Measurements from ENCODE around the gene FNBP1L.
"Not testable (repeated sequence)": the region's sequence is repeated elsewhere in the genome, so short reads cannot be mapped to it uniquely, and the experiment has no call there.

FNBP1L gene

GRCh38 chr1:93549131-93549530, 101.2 kb downstream of the FNBP1L start:
- H3K9me3 Mint-ChIP-seq: no peaks in the 10 kb centered on the region
- no peak overlapping the region for H3K27ac Mint-ChIP-seq
- no peaks in the 10 kb centered on the region for H3K27me3 Mint-ChIP-seq
- no peak overlapping the region for H3K4me3 Mint-ChIP-seq
- no peaks in the 10 kb centered on the region for H3K36me3 Mint-ChIP-seq (ENCODE audit: low read depth)
- no peak for DNase-seq
- peaks cover 6% of the 10 kb centered on the region for H3K4me1 Mint-ChIP-seq (ENCODE audit: low read depth)

- no peak overlapping the region for H3K4me3 Mint-ChIP-seq
- peaks cover 9% of the 10 kb centered on the region for H3K4me1 Mint-ChIP-seq (ENCODE audit: low read depth)
- no peaks in the 10 kb centered on the region for H3K9me3 Mint-ChIP-seq
- H3K27me3 Mint-ChIP-seq: peaks cover 4% of the 10 kb centered on the region
- DNase-seq: no peak
- no peaks in the 10 kb centered on the region for H3K36me3 Mint-ChIP-seq (ENCODE audit: low read depth)
- H3K27ac Mint-ChIP-seq: no peak overlapping the region
These were observed 101.9 kb downstream of the FNBP1L start for GRCh38 chr1:93549811-93550210.

DNA sequence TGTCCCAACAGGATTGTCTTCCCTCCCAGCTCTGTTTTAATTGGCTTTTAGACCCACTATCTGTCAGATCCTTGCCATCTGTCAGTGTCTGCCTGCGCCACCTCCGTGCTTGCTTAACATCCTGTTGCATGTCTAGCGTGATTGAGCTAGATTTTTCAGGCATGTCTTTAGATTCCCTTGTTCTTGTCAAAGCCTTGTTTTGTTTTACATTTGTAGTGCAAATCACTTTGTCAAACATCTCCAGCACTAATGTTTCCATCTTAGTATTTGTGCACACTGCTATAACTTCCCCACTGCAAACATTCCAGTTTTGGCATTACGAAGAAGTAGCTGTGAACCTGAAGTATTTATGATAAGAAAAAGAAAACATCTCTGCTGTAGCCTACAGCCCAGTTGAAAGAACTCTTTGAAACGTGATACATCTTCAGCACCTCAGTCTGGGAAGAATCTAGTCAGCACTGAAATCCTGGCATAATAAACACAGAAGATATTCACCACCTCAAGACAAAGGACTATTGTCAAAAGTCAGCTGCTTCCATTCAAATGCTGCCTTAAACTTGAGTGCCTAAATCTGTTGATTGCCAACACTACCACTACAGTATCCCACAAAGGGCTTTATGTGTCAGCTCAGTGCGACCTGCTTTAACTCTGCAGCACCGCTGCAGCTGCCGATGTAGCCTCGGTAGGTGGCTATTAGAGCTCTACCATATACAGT, 105.0 kb downstream of the FNBP1L start:
- Mint-ChIP-seq H3K36me3 (ENCODE audit: low read depth) (no peaks in the 10 kb centered on the region), H3K9me3 (no peaks in the 10 kb centered on the region), H3K4me3 (no peak overlapping the region), H3K27ac (no peak overlapping the region), H3K27me3 (peaks cover 8% of the 10 kb centered on the region), H3K4me1 (ENCODE audit: low read depth) (peaks cover 16% of the 10 kb centered on the region)
- DNase-seq: no peak

DNA sequence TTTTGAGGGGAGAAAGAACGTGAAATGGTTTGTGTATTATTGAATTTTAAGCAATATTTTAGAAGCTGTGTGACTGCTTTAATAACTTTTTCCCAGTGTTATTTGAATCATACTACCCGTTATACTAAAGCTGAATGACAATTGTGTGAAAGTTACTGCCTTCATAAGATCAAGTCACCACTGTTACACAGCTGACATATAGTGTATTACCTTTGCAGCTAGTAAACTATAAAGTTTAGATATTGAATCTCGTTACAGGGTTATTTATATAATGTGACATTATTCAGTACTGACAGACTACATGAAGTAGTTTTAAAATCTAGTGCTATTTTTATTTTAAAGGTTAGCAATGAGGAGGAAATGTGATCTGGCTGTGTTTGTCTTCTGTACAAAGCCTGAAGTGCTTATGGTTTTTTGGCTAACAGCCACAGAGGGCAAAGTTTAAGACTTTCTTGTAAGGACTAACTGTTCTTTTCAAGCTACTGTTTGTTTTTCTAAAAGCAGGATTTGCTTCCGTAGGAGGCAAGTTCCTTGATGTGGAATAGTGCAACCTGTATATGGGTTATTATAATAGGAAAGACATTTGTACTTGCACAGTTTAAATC, 106.1 kb downstream of the FNBP1L start:
- H3K36me3 Mint-ChIP-seq (ENCODE audit: low read depth); H3K4me3 Mint-ChIP-seq; H3K27me3 Mint-ChIP-seq; DNase-seq; H3K27ac Mint-ChIP-seq; H3K9me3 Mint-ChIP-seq: not testable (repeated sequence)
- peaks cover 18% of the 10 kb centered on the region for H3K4me1 Mint-ChIP-seq (ENCODE audit: low read depth)

DNA sequence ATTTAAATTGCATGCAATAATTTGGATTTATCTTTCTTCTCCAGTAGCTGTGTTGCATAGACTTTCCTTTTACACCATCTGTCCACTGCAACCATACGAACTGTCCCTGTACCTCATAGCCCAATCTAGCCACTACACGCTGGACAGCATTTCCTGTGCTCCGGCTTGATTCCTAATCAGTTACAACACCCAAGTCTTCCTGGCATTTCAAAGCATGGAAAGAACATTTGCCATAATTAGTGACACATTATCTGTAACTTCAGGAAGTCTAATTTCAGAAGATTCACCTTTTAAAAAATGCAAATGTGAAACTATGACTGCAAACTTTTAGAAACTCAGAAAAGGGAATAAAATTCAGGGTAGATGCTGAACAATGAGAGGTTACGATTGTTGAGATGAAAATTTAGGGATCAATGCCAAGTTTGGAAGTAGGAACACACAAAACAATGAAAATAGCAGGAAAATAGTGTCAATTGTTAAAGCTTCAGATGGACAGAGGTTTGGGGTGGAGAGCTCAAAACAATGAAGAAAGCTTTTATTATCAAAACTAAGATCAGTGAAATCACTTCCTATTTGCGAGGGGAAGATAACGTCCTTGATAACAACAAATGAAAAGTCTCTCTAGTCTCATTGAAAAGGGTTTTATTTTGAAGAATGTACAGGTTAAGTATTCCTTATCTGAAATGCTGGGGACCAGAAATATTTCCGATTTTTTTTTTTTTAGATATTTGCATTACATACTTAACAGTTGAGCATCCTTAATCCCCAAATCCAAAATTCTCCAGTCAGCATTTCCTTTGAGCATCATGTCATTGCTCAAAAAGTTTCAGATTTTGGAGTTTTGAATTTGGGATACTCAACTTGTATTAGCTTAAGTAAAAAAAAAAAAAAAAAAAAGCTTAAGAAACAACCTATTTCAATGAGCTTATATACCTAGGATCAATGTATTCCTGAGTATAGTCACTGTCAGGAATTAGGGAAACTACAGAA, 107.3 kb downstream of the FNBP1L start:
- H3K4me1 Mint-ChIP-seq (ENCODE audit: low read depth): peaks cover 18% of the 10 kb centered on the region
- no peaks in the 10 kb centered on the region for H3K36me3 Mint-ChIP-seq (ENCODE audit: low read depth)
- no peaks in the 10 kb centered on the region for H3K9me3 Mint-ChIP-seq
- H3K27me3 Mint-ChIP-seq: peaks cover 8% of the 10 kb centered on the region
- no peak overlapping the region for H3K4me3 Mint-ChIP-seq
- no peak overlapping the region for H3K27ac Mint-ChIP-seq
- DNase-seq: no peak

DNA sequence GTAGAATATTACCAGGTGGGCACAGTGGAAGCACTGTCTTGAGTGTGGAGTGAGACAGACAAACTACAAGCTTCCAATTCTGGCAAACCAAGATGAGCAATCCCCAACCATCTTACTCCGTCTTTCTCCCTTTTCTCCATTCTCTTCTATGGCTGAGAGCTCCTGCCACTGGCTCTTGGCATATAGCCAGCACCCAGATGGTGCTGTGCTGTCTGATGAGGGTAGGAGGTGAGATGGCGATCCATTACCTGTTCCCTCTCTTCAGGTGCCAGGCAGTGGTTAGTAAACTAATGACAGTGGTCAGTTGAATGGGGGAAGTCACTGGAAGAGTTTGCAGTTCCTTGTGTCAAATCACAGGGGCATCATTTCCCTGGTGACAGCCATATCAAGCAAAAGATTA, 108.4 kb downstream of the FNBP1L start:
- no peaks in the 10 kb centered on the region for H3K9me3 Mint-ChIP-seq
- DNase-seq: no peak

GRCh38 chr1:93559045-93559444, 111.1 kb downstream of the FNBP1L start:
- DNase-seq: no peak
- H3K27me3 Mint-ChIP-seq: peaks cover 8% of the 10 kb centered on the region
- no peaks in the 10 kb centered on the region for H3K36me3 Mint-ChIP-seq (ENCODE audit: low read depth)
- no peak overlapping the region for H3K27ac Mint-ChIP-seq
- no peak overlapping the region for H3K4me3 Mint-ChIP-seq
- H3K4me1 Mint-ChIP-seq (ENCODE audit: low read depth): peaks cover 12% of the 10 kb centered on the region
- no peaks in the 10 kb centered on the region for H3K9me3 Mint-ChIP-seq

More for the DNA sequence above, 108.4 kb downstream of the FNBP1L start:
- Mint-ChIP-seq H3K4me1 (ENCODE audit: low read depth) (peaks cover 18% of the 10 kb centered on the region), H3K27ac (no peak overlapping the region), H3K27me3 (peaks cover 8% of the 10 kb centered on the region), H3K36me3 (ENCODE audit: low read depth) (no peaks in the 10 kb centered on the region), H3K4me3 (no peak overlapping the region)

GRCh38 chr1:93559695-93560094, 111.8 kb downstream of the FNBP1L start:
- peaks cover 11% of the 10 kb centered on the region for H3K4me1 Mint-ChIP-seq (ENCODE audit: low read depth)
- no peaks in the 10 kb centered on the region for H3K36me3 Mint-ChIP-seq (ENCODE audit: low read depth)
- H3K9me3 Mint-ChIP-seq: no peaks in the 10 kb centered on the region
- peaks cover 5% of the 10 kb centered on the region for H3K27me3 Mint-ChIP-seq
- DNase-seq: no peak
- H3K4me3 Mint-ChIP-seq: no peak overlapping the region
- H3K27ac Mint-ChIP-seq: no peak overlapping the region

GRCh38 chr1:93565496-93566206, 117.7 kb downstream of the FNBP1L start:
- peaks cover 1% of the 10 kb centered on the region for H3K4me1 Mint-ChIP-seq (ENCODE audit: low read depth)
- H3K36me3 Mint-ChIP-seq (ENCODE audit: low read depth): no peaks in the 10 kb centered on the region
- DNase-seq: no peak
- H3K9me3 Mint-ChIP-seq: no peaks in the 10 kb centered on the region
- no peak overlapping the region for H3K4me3 Mint-ChIP-seq
- no peak overlapping the region for H3K27ac Mint-ChIP-seq
- H3K27me3 Mint-ChIP-seq: no peaks in the 10 kb centered on the region

DNA sequence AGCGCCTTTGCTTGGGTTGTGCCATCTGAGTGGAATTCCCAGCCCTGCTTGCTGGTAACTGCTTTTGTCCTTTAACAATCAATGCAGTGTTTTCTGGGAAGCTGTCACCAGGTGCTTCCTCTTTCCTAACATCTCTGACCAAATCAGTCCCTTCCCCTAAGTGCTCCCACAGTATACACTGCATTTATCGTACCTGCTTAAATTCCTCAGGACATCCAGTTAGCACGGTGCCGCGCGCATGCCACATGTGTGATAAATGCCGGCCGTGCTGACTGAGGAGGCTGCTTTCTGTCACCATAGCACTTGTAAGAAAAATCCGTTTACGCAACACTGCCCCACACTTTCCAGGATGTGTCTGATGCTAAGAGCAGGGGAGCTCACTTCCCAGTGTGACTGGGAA, 118.3 kb downstream of the FNBP1L start:
- no peak overlapping the region for H3K4me3 Mint-ChIP-seq
- no peaks in the 10 kb centered on the region for H3K27me3 Mint-ChIP-seq
- H3K36me3 Mint-ChIP-seq (ENCODE audit: low read depth): no peaks in the 10 kb centered on the region
- H3K9me3 Mint-ChIP-seq: no peaks in the 10 kb centered on the region
- DNase-seq: no peak
- H3K4me1 Mint-ChIP-seq (ENCODE audit: low read depth): peaks cover 1% of the 10 kb centered on the region
- no peak overlapping the region for H3K27ac Mint-ChIP-seq

- H3K4me3 Mint-ChIP-seq: no peak overlapping the region
- peaks cover 1% of the 10 kb centered on the region for H3K4me1 Mint-ChIP-seq (ENCODE audit: low read depth)
- no peak overlapping the region for H3K27ac Mint-ChIP-seq
- H3K27me3 Mint-ChIP-seq: no peaks in the 10 kb centered on the region
- no peaks in the 10 kb centered on the region for H3K36me3 Mint-ChIP-seq (ENCODE audit: low read depth)
- no peak for DNase-seq
- no peaks in the 10 kb centered on the region for H3K9me3 Mint-ChIP-seq
These were observed 119.5 kb downstream of the FNBP1L start for GRCh38 chr1:93567255-93567918.

GRCh38 chr1:93569489-93569888, 121.6 kb downstream of the FNBP1L start:
- Mint-ChIP-seq H3K36me3 (ENCODE audit: low read depth) (no peaks in the 10 kb centered on the region), H3K27me3 (no peaks in the 10 kb centered on the region)

DNA sequence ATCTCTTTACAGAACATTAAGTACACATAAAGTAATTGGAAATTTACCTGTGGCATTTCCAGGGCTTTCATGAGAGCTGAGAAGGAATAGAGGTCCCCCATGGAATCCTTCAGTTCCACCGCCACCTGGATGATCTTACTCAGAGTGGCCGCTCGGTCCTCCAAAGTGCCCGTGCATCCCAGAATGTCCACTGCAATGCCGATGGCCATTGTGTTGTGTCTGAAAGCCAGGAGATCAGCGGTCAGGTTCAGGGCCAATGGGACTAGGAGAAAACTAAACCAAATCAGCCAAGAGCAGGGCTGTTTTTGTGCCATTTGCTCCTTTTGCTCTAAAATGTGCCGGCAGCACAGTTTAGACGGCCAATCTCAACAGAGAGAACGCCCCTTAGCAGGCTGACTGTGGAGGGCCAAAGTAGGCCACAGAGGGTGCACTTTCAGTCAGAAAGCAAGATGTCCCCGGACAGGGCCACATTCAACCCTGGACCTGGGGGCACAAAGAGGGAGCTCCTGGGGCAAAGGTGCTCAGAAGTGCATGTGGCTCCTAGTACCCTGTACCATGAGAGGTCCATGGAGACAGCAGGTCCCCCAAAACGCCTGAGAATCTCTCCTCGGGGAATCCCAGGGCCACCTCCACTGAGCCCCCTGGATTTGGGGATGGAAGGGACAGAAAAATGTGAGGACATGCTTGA, 123.8 kb downstream of the FNBP1L start:
- Mint-ChIP-seq H3K27ac (peak overlapping the region; percentile 33), H3K36me3 (ENCODE audit: low read depth) (no peaks in the 10 kb centered on the region), H3K27me3 (no peaks in the 10 kb centered on the region), H3K4me3 (no peak overlapping the region), H3K4me1 (ENCODE audit: low read depth) (peaks cover 1% of the 10 kb centered on the region), H3K9me3 (no peaks in the 10 kb centered on the region)
- no peak for DNase-seq

More at GRCh38 chr1:93569489-93569888, 121.6 kb downstream of the FNBP1L start:
- Mint-ChIP-seq H3K4me3 (no peak overlapping the region), H3K27ac (no peak overlapping the region), H3K9me3 (no peaks in the 10 kb centered on the region), H3K4me1 (ENCODE audit: low read depth) (peaks cover 1% of the 10 kb centered on the region)
- no peak for DNase-seq
